ENCODE results near the gene GAS6.
"Not testable (repeated sequence)": the region's sequence is repeated elsewhere in the genome, so short reads cannot be mapped to it uniquely, and the experiment has no call there.

GAS6 gene

GRCh38 chr13:113803409-113804016 lies 60.4 kb downstream of the GAS6 start:
- no peak for DNase-seq

GRCh38 chr13:113802761-113803160 lies 61.1 kb downstream of the GAS6 start:
- no peak for DNase-seq

- DNase-seq, result no peak
Observed at GRCh38 chr13:113802090-113802531, 61.8 kb downstream of the GAS6 start.

- no peak for DNase-seq
Observed at GRCh38 chr13:113801289-113801961, 62.5 kb downstream of the GAS6 start.

GRCh38 chr13:113800576-113800926 lies 63.3 kb downstream of the GAS6 start:
- DNase-seq, result no peak

- DNase-seq, result no peak
Observed at GRCh38 chr13:113798200-113798811, 65.6 kb downstream of the GAS6 start.

GRCh38 chr13:113796964-113797676 lies 66.8 kb downstream of the GAS6 start:
- no peak for DNase-seq

- DNase-seq, result no peak
Observed at GRCh38 chr13:113796211-113796963, 67.5 kb downstream of the GAS6 start.

GRCh38 chr13:113795362-113795761 lies 68.5 kb downstream of the GAS6 start:
- not testable (repeated sequence) for DNase-seq

- DNase-seq, result no peak
Observed at GRCh38 chr13:113794764-113795173, 69.1 kb downstream of the GAS6 start.

- no peak for DNase-seq
Observed at GRCh38 chr13:113794086-113794485, 69.8 kb downstream of the GAS6 start.

- no peak for DNase-seq
Observed at GRCh38 chr13:113793718-113794085, 70.2 kb downstream of the GAS6 start.

GRCh38 chr13:113792886-113793717 lies 70.8 kb downstream of the GAS6 start:
- DNase-seq, result no peak

GRCh38 chr13:113792236-113792770 lies 71.6 kb downstream of the GAS6 start:
- no peak for DNase-seq

GRCh38 chr13:113791761-113792160 lies 72.1 kb downstream of the GAS6 start:
- no peak for DNase-seq

- DNase-seq, result no peak
Observed at GRCh38 chr13:113791226-113791625, 72.7 kb downstream of the GAS6 start.

- not testable (repeated sequence) for DNase-seq
Observed at GRCh38 chr13:113789931-113790330, 73.9 kb downstream of the GAS6 start.

- no peak for DNase-seq
Observed at GRCh38 chr13:113789167-113789566, 74.7 kb downstream of the GAS6 start.

GRCh38 chr13:113788413-113789135 lies 75.3 kb downstream of the GAS6 start:
- DNase-seq, result no peak

- no peak for DNase-seq
Observed at GRCh38 chr13:113787694-113788093, 76.2 kb downstream of the GAS6 start.

GRCh38 chr13:113786262-113786841 lies 77.5 kb downstream of the GAS6 start:
- DNase-seq, result no peak

Data from stimulated activated naive CD4-positive, alpha-beta T cell treated with Interleukin-2 at 50 U/mL for 16 hours (primary cell).